ENCODE results near the gene CSPG4. TPM values are rescaled to one million over a fixed set of nuclear protein-coding genes. Genes with fewer than 3 reads are reported as not detected.
"Not testable (repeated sequence)": the region's sequence is repeated elsewhere in the genome, so short reads cannot be mapped to it uniquely, and the experiment has no call there.

Gene CSPG4
- total and polyA plus RNA-seq, 2 of the 8 experiments (the other 6 are each of a cell fraction or from before 2014, with no cell fraction given) = 1.4 to 3.0 TPM

DNA sequence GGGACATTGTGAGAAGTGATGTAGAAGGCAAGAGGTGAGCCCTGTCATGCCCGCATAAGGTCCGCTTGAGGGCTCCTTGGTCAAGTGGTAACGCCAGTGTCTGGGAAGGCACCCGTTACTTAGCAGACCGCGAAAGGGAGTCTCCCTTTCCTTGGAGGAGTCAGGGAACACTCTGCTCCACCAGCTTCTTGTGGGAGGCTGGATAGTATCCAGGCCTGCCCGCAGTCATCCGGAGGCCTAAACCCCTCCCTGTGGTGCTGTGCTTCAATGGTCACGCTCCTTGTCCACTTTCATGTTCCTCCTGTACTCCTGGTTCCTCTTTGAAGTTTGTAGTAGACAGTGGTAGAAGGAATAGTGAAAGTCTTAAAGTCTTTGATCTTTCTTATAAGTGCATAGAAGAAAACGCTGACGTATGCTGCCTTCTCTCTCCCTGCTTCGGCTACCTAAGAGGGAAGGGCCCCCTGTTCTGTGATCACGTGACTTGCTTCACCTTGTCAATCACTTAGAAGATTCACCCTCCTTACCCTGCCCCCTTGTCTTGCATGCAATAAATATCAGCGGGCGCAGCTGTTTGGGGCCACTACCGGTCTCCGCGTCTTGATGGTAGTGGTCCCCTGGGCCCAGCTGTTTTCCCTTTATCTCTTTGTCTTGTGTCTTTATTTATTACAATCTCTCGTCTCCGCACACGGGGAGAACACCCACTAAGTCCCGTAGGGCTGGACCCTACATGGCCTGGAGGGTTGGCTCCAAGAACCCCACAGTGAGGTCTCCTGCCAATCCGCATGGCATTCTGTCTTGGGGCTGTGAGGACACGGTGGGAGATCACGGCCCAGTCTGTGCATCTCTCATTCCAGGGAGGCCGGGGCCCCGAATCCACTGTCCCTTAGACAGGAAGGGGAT lies 22.5 kb upstream of the CSPG4 start:
- not testable (repeated sequence) for H4K91ac ChIP-seq (replicated peaks; ENCODE audit: insufficient read length, low read length); H3K4ac ChIP-seq (replicated peaks; ENCODE audit: insufficient read length, low read depth, low read length); H3K79me1 ChIP-seq (ENCODE audit: low read depth, low read length); H2BK20ac ChIP-seq (ENCODE audit: low read length); H3K9me3 ChIP-seq (ENCODE audit: insufficient read depth in 2 of 2, low read depth in 1 of 2, low read length in 1 of 2); H3K56ac ChIP-seq (replicated peaks; ENCODE audit: insufficient read length, low read depth, low read length); H2BK12ac ChIP-seq (ENCODE audit: low read depth, low read length); H2AFZ ChIP-seq (ENCODE audit: low read length); FAIRE-seq; H3K9ac ChIP-seq (replicated peaks in 1 of 4; ENCODE audit: extremely low read depth in 1 of 4, low read depth in 3 of 4, low read length in 3 of 4); H3K4me3 ChIP-seq (ENCODE audit: extremely low read depth in 1 of 4, insufficient read depth in 2 of 4, low read depth in 3 of 4, low read length in 4 of 4); DNase-seq (ENCODE audit: low read depth in 1 of 2, low spot score in 2 of 2); H2BK5ac ChIP-seq (ENCODE audit: low read depth, low read length); H3K4me1 ChIP-seq (replicated peaks in 1 of 4; ENCODE audit: control insufficient read depth in 3 of 4, insufficient read depth in 4 of 4, low read length in 3 of 4); H3K18ac ChIP-seq (ENCODE audit: extremely low read depth, low read length); H3K79me2 ChIP-seq (ENCODE audit: control insufficient read depth in 1 of 2, insufficient read depth in 2 of 2, low read length in 2 of 2); H3K23me2 ChIP-seq (ENCODE audit: low read depth, low read length); H3K36me3 ChIP-seq (ENCODE audit: control insufficient read depth in 2 of 4, insufficient read depth in 4 of 4, low read length in 3 of 4); H2BK120ac ChIP-seq (replicated peaks; ENCODE audit: low read depth, low read length); H2AK5ac ChIP-seq (ENCODE audit: low read depth, low read length); H2BK15ac ChIP-seq (ENCODE audit: low read length); H4K8ac ChIP-seq (ENCODE audit: extremely low read depth, insufficient read depth, low read length); H3K4me2 ChIP-seq (ENCODE audit: insufficient read depth in 1 of 2, low read depth in 2 of 2, low read length in 2 of 2); H3K27ac ChIP-seq (ENCODE audit: low read depth, low read length); H3K14ac ChIP-seq (ENCODE audit: insufficient read length); H4K20me1 ChIP-seq (replicated peaks in 1 of 2; ENCODE audit: control insufficient read depth in 1 of 2, insufficient read depth in 2 of 2, low read length in 2 of 2); H4K5ac ChIP-seq (ENCODE audit: insufficient read length, low read depth, low read length); H3K23ac ChIP-seq (ENCODE audit: insufficient read length)
- WGBS, 2 experiments (ENCODE audit: extremely low coverage in 1 of 2, insufficient coverage in 1 of 2, insufficient read length in 1 of 2, insufficient replicate concordance in 2 of 2, low coverage in 1 of 2, low lambda C conversion rate in 2 of 2, missing lambda C conversion rate in 1 of 2) = 92% methylated on average over 27 of the region's 27 CpGs; no CpG with 5 or more reads in 1 of the 2 experiments
- POLR2A ChIA-PET (ENCODE audit: partially characterized antibody) = interaction anchor here (1.0 kb wide), 1 partner anchor 15 kb away, joined by 3 read pairs; no protein-coding TSS in a partner anchor
- TF ChIP-seq, protein P1, sequence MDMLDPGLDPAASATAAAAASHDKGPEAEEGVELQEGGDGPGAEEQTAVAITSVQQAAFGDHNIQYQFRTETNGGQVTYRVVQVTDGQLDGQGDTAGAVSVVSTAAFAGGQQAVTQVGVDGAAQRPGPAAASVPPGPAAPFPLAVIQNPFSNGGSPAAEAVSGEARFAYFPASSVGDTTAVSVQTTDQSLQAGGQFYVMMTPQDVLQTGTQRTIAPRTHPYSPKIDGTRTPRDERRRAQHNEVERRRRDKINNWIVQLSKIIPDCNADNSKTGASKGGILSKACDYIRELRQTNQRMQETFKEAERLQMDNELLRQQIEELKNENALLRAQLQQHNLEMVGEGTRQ (IDR thresholded peaks at IDR 0.05; ENCODE audit: low read length) = 0 out of 2 replicates have a peak, but pooled peaks have one; percentile 17
- H3K27me3 ChIP-seq (replicated peaks in 1 of 4; ENCODE audit: control insufficient read depth in 3 of 4, extremely low read depth in 1 of 4, insufficient read depth in 3 of 4, low read length in 3 of 4) = peaks cover 0 to 14% (median 12%) of the 10 kb centered on the region in 4 experiments; a peak in 6 of 7 replicates
- CTCF ChIA-PET (ENCODE audit: partially characterized antibody) = interaction anchor here (1.0 to 15.3 kb wide), 4 partner anchors 49 to 69 kb away, joined by 3 to 224 read pairs (median 13); no protein-coding TSS in a partner anchor

All from H1 (cell line).